Measurements from ENCODE around the gene PVALEF.

The PVALEF gene

GRCh38 chr17:81184555-81184954 is 19.2 kb downstream of the PVALEF start:
- DNase-seq = no peak

- no peak for DNase-seq
Measured at GRCh38 chr17:81186203-81186602, 20.9 kb downstream of the PVALEF start.

GRCh38 chr17:81187120-81187519 is 21.8 kb downstream of the PVALEF start:
- no peak for DNase-seq

- no peak for DNase-seq
Measured at GRCh38 chr17:81187586-81188490, 22.5 kb downstream of the PVALEF start.

- DNase-seq = no peak
Measured at GRCh38 chr17:81188491-81188840, 23.2 kb downstream of the PVALEF start.

- DNase-seq = no peak
Measured at GRCh38 chr17:81189016-81189415, 23.7 kb downstream of the PVALEF start.

- peak in 1 of 2 donors; percentile 12 for DNase-seq
Measured at GRCh38 chr17:81189670-81190530, 24.6 kb downstream of the PVALEF start.

GRCh38 chr17:81190591-81190990 is 25.3 kb downstream of the PVALEF start:
- no peak for DNase-seq

- DNase-seq = no peak
Measured at GRCh38 chr17:81191116-81191515, 25.8 kb downstream of the PVALEF start.

GRCh38 chr17:81191646-81192045 is 26.3 kb downstream of the PVALEF start:
- DNase-seq = no peak

GRCh38 chr17:81192386-81193050 is 27.2 kb downstream of the PVALEF start:
- DNase-seq = no peak

GRCh38 chr17:81193051-81193410 is 27.7 kb downstream of the PVALEF start:
- no peak for DNase-seq

GRCh38 chr17:81193470-81194224 is 28.3 kb downstream of the PVALEF start:
- DNase-seq = no peak

GRCh38 chr17:81194225-81194760 is 29.0 kb downstream of the PVALEF start:
- no peak for DNase-seq

GRCh38 chr17:81194941-81195901 is 29.9 kb downstream of the PVALEF start:
- DNase-seq = no peak

- no peak for DNase-seq
Measured at GRCh38 chr17:81195941-81196495, 30.7 kb downstream of the PVALEF start.

- DNase-seq = no peak
Measured at GRCh38 chr17:81196505-81197408, 31.4 kb downstream of the PVALEF start.

GRCh38 chr17:81197409-81197795 is 32.1 kb downstream of the PVALEF start:
- DNase-seq = no peak

GRCh38 chr17:81197831-81198490 is 32.7 kb downstream of the PVALEF start:
- no peak for DNase-seq
